Femur (tissue), 1 donor: ENCODE data around the gene PBXIP1.

ENCODE experiments used
- DNase-seq: peaks from one replicate; pipeline ENCODE4 v3.0.0-alpha.2; 2017

The PBXIP1 gene

GRCh38 chr1:154972517-154973343 lies 16.8 kb upstream of the PBXIP1 start:
- peak; percentile 86 for DNase-seq

- DNase-seq: no peak
Measured at GRCh38 chr1:154972213-154972516, 16.3 kb upstream of the PBXIP1 start.

GRCh38 chr1:154971341-154971998 lies 15.6 kb upstream of the PBXIP1 start:
- no peak for DNase-seq

- DNase-seq: peak; percentile 97
Measured at GRCh38 chr1:154970631-154971340, 14.9 kb upstream of the PBXIP1 start, which contains the start of gene SHC1. SHC1 (minus strand) TSS chr1:154970747; CDS start chr1:154970526, 221 bp downstream.

- peak; percentile 57 for DNase-seq
Measured at GRCh38 chr1:154969860-154970452, 14.1 kb upstream of the PBXIP1 start.

GRCh38 chr1:154969246-154969645 lies 13.3 kb upstream of the PBXIP1 start:
- DNase-seq: no peak

GRCh38 chr1:154968731-154969130 lies 12.8 kb upstream of the PBXIP1 start:
- DNase-seq: no peak

GRCh38 chr1:154967331-154967950 lies 11.5 kb upstream of the PBXIP1 start:
- DNase-seq: no peak

- DNase-seq: no peak
Measured at GRCh38 chr1:154966111-154966510, 10.2 kb upstream of the PBXIP1 start.

GRCh38 chr1:154964359-154964758 lies 8.5 kb upstream of the PBXIP1 start:
- peak; percentile 11 for DNase-seq

GRCh38 chr1:154963643-154964042 lies 7.7 kb upstream of the PBXIP1 start:
- DNase-seq: no peak

GRCh38 chr1:154962795-154963330 lies 7.0 kb upstream of the PBXIP1 start:
- DNase-seq: no peak

GRCh38 chr1:154962156-154962749 lies 6.4 kb upstream of the PBXIP1 start:
- no peak for DNase-seq

- peak; percentile 89 for DNase-seq
Measured at GRCh38 chr1:154961207-154962155, 5.6 kb upstream of the PBXIP1 start, which contains the start of gene PYGO2. PYGO2 (minus strand) TSS chr1:154961782; CDS start chr1:154961576, 206 bp downstream.

GRCh38 chr1:154960446-154961136 lies 4.7 kb upstream of the PBXIP1 start:
- DNase-seq: no peak

- no peak for DNase-seq
Measured at GRCh38 chr1:154959426-154959780, 3.5 kb upstream of the PBXIP1 start.

GRCh38 chr1:154958681-154959425 lies 3.0 kb upstream of the PBXIP1 start:
- no peak for DNase-seq

- DNase-seq: no peak
Measured at GRCh38 chr1:154958036-154958435, 2.1 kb upstream of the PBXIP1 start.

- no peak for DNase-seq
Measured at GRCh38 chr1:154957091-154957657, 1.3 kb upstream of the PBXIP1 start.
